HepG2 (cell line): ENCODE results near the gene ABCB6. TPM values are rescaled to one million over a fixed set of nuclear protein-coding genes. Genes with fewer than 3 reads are reported as not detected.

Source experiments
- ARNTL ChIP-seq: sonication (generic); formaldehyde crosslinking; IDR thresholded peaks from 2 replicates; pipeline ENCODE4 v1.4.0; 2020; ENCODE audit warnings: mild to moderate bottlenecking, missing genetic modification reagents
- DZIP1 ChIP-seq: sonication (generic); formaldehyde crosslinking; IDR thresholded peaks from 2 replicates; pipeline ENCODE4 v1.5.0; 2020; ENCODE audit warnings: mild to moderate bottlenecking, missing genetic modification reagents
- FOXC1 ChIP-seq: sonication (generic); formaldehyde crosslinking; IDR thresholded peaks from 2 replicates; pipeline ENCODE4 v1.8.0; 2022; ENCODE audit warnings: mild to moderate bottlenecking, missing genetic modification reagents, borderline replicate concordance
- HES4 ChIP-seq: sonication (generic); formaldehyde crosslinking; IDR thresholded peaks from 2 replicates; pipeline ENCODE4 v1.9.0; 2021; ENCODE audit warnings: mild to moderate bottlenecking, missing genetic modification reagents, borderline replicate concordance
- KDM4B ChIP-seq: sonication (generic); formaldehyde crosslinking; IDR thresholded peaks from 2 replicates; pipeline ENCODE4 v1.4.0; 2020; ENCODE audit warnings: missing genetic modification reagents
- MAFF ChIP-seq: IDR thresholded peaks from 2 replicates; pipeline ENCODE4 v1.6.1; 2011; ENCODE audit warnings: low read depth, low read length, improper control_type of control experiment
- SMAD1 ChIP-seq: sonication (generic); formaldehyde crosslinking; IDR thresholded peaks from 2 replicates; pipeline ENCODE4 v1.4.0; 2020; ENCODE audit warnings: missing genetic modification reagents, low read depth, mild to moderate bottlenecking, borderline replicate concordance
- SP140L ChIP-seq: sonication (generic); formaldehyde crosslinking; IDR thresholded peaks from 2 replicates; pipeline ENCODE4 v1.4.0; 2020; ENCODE audit warnings: missing genetic modification reagents, borderline replicate concordance
- TRAFD1 ChIP-seq: sonication (generic); formaldehyde crosslinking; IDR thresholded peaks from 2 replicates; pipeline ENCODE4 v1.5.1; 2020; ENCODE audit warnings: missing genetic modification reagents, mild to moderate bottlenecking, borderline replicate concordance
- ZNF124 ChIP-seq: sonication (generic); formaldehyde crosslinking; IDR thresholded peaks from 2 replicates; pipeline ENCODE4 v1.4.0; 2020; ENCODE audit warnings: missing genetic modification reagents
- ZNF232 ChIP-seq: sonication (generic); formaldehyde crosslinking; IDR thresholded peaks from 2 replicates; pipeline ENCODE4 v1.4.0; 2020; ENCODE audit warnings: missing genetic modification reagents, borderline replicate concordance
- ZNF234 ChIP-seq: sonication (generic); formaldehyde crosslinking; conservative IDR thresholded peaks from 2 replicates; pipeline ENCODE4 v1.5.1; 2020; ENCODE audit warnings: mild to moderate bottlenecking, missing genetic modification reagents
- ZNF275 ChIP-seq: sonication (generic); formaldehyde crosslinking; IDR thresholded peaks from 2 replicates; pipeline ENCODE4 v1.8.0; 2022; ENCODE audit warnings: missing genetic modification reagents, mild to moderate bottlenecking, inconsistent platforms, borderline replicate concordance
- ZNF367 ChIP-seq: sonication (generic); formaldehyde crosslinking; IDR thresholded peaks from 2 replicates; pipeline ENCODE4 v1.4.0; 2020; ENCODE audit warnings: missing genetic modification reagents, borderline replicate concordance
- ZNF619 ChIP-seq: sonication (generic); formaldehyde crosslinking; IDR thresholded peaks from 2 replicates; pipeline ENCODE4 v1.4.0; 2020; ENCODE audit warnings: mild to moderate bottlenecking, missing genetic modification reagents
- ZNF704 ChIP-seq: sonication (generic); formaldehyde crosslinking; IDR thresholded peaks from 2 replicates; pipeline ENCODE4 v1.8.1; 2023; ENCODE audit warnings: mild to moderate bottlenecking, inconsistent platforms, moderate library complexity, missing genetic modification reagents, borderline replicate concordance
- ZNF710 ChIP-seq: sonication (generic); formaldehyde crosslinking; IDR thresholded peaks from 2 replicates; pipeline ENCODE4 v1.5.0; 2020; ENCODE audit warnings: mild to moderate bottlenecking, missing genetic modification reagents, borderline replicate concordance
- ZNF883 ChIP-seq: sonication (generic); formaldehyde crosslinking; IDR thresholded peaks from 2 replicates; pipeline ENCODE4 v1.5.1; 2020; ENCODE audit warnings: mild to moderate bottlenecking, missing genetic modification reagents; ENCODE audit errors: not compliant biosample characterization
- polyA plus RNA-seq, 8 experiments: library from polyadenylated mRNA; depleted of rRNA in 3 of 8; stranded (reverse) in 7 of 8; unstranded in 1 of 8; fragments of >200 nt; fragmentation: Illumina TruSeq in 4 of 8; extraction: Trizol in 4 of 8; gene quantifications; 2 replicates each; pipeline versions ENCODE4 v1.2.1 to v1.2.3, GENCODE V29; 2011 to 2016; ENCODE audit warnings: low read depth in 4 of 8, missing spikeins in 1 of 8, mixed read lengths in 1 of 8; ENCODE audit not compliant: insufficient read depth in 1 of 8
- total RNA-seq, 5 experiments: library from RNA; depleted of rRNA; stranded (reverse); fragments of >200 nt; fragmentation: Illumina TruSeq; extraction: Trizol; gene quantifications; 2 replicates each; pipeline ENCODE4 v1.2.3, GENCODE V29; 2016; ENCODE audit warnings: low read depth in 1 of 5

ABCB6 gene
- total and polyA plus RNA-seq, 2 of the 13 experiments (the other 11 are each of a cell fraction or from before 2014, with no cell fraction given): 91.1 to 137 TPM

GRCh38 chr2:219228041-219228910, 9.5 kb upstream of the ABCB6 start (continued):
- TF ChIP-seq ZNF710 (no peak), ZNF704 (CRISPR knock-in tag) (no peak), ARNTL (0 out of 2 replicates have a peak, but pooled peaks have one; percentile 12), SMAD1 (CRISPR knock-in tag) (no peak), MAFF (no peak), KDM4B (no peak), ZNF275 (no peak), ZNF883 (CRISPR knock-in tag) (no peak), ZNF619 (CRISPR knock-in tag) (no peak), ZNF232 (CRISPR knock-in tag) (no peak), ZNF234 (CRISPR knock-in tag) (no peak), ZNF367 (CRISPR knock-in tag) (no peak; the same call in 1 of the 2 replicates), HES4 (CRISPR knock-in tag) (no peak; the same call in 1 of the 2 replicates), DZIP1 (no peak), FOXC1 (CRISPR knock-in tag) (no peak), TRAFD1 (no peak), ZNF124 (CRISPR knock-in tag) (no peak), SP140L (CRISPR knock-in tag) (0 out of 2 replicates have a peak, but pooled peaks have one; percentile 38)
